T-helper 2 cell treated with Interferon-gamma antibody and Interleukin-4, amounts not matched to agents 5 μg/mL and 100 μg/mL, for 36 hours (primary cell): ENCODE measurements around the gene IFITM1.
"Not testable (repeated sequence)": the region's sequence is repeated elsewhere in the genome, so short reads cannot be mapped to it uniquely, and the experiment has no call there.

Experiments
- DNase-seq: peaks from one replicate; pipeline ENCODE4 v3.0.0; 2021; ENCODE audit warnings: low spot score
- H3K27ac Mint-ChIP-seq: one replicate; pipeline ENCODE4 v1.8.0; 2021; ENCODE audit warnings: mild to moderate bottlenecking, mixed read lengths
- H3K27me3 Mint-ChIP-seq: one replicate; pipeline ENCODE4 v1.8.0; 2021; ENCODE audit warnings: low read depth, mixed read lengths
- H3K36me3 Mint-ChIP-seq: one replicate; pipeline ENCODE4 v1.8.0; 2021; ENCODE audit warnings: low read depth, mixed read lengths
- H3K4me1 Mint-ChIP-seq: one replicate; pipeline ENCODE4 v1.8.0; 2021; ENCODE audit warnings: low read depth, mixed read lengths
- H3K4me3 Mint-ChIP-seq: one replicate; pipeline ENCODE4 v1.8.0; 2022; ENCODE audit warnings: mild to moderate bottlenecking, moderate library complexity, mixed read lengths
- H3K9me3 Mint-ChIP-seq: one replicate; pipeline ENCODE4 v1.8.0; 2021; ENCODE audit warnings: mixed read lengths

Gene IFITM1

DNA sequence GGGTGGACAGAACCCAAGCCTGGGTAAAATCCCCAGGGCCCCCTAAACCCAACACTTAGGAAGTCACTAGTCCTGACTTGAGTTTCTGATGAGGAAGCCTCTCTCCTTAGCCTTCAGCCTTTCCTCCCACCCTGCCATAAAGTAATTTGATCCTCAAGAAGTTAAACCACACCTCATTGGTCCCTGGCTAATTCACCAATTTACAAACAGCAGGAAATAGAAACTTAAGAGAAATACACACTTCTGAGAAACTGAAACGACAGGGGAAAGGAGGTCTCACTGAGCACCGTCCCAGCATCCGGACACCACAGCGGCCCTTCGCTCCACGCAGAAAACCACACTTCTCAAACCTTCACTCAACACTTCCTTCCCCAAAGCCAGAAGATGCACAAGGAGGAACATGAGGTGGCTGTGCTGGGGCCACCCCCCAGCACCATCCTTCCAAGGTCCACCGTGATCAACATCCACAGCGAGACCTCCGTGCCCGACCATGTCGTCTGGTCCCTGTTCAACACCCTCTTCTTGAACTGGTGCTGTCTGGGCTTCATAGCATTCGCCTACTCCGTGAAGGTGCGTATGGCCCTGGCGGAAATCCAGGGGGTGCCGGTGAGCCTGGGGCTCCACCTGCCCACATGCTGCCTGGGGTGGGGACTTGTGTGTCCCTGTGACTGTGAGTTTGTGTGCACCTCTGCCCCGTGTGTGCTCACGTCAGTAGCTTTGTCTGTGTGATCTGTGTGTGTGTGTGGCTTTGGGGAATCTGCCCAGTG, at the start of gene IFITM1:
Gene IFITM1 (plus strand): TSS at position 254 of the 767 bp plus-strand sequence. CDS start 131 bp downstream, at position 385.
- no peaks in the 10 kb centered on the region for H3K27me3 Mint-ChIP-seq
- no peaks in the 10 kb centered on the region for H3K9me3 Mint-ChIP-seq
- DNase-seq: peak; percentile 57
- H3K36me3 Mint-ChIP-seq: peaks cover 48% of the 10 kb centered on the region
- peaks cover 29% of the 10 kb centered on the region for H3K4me1 Mint-ChIP-seq
- peak within 1 kb of the TSS; percentile 96 for H3K4me3 Mint-ChIP-seq
- peak within 1 kb of the TSS; percentile 90 for H3K27ac Mint-ChIP-seq

DNA sequence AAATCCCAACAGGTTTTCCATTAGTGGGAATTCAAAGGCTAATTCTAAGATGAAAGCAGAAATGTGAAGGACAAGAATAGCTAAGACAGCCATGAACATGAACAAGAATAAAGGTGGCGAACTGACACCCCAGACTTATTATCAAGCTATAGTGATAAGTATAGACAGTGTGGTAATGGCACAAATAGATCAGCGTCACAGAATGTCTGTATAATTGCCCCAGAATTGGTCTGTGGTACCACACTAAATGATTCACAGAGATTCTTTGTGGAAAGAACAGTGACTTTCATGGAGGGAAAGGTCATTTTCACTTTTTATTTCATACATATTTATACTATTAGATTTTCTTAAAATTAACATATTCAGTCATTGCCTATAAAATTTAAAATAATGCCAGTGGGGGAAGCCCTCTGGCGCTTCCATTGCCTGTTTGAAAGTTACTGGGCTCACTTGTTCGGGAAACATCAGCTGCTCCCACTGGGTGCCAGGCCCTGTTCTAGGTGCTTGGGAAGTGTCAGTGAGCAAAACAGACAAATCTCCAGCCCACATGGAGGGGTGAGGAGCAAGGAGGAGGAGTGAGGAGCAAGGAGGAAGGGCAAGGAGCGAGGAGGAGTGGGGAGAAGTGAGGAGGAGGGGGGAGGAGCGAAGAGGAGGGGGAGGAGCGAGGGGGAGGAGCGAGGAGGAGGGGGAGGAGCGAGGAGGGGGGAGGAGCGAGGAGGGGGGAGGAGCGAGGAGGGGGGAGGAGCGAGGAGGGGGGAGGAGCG, 47.0 kb upstream of the IFITM1 start:
- Mint-ChIP-seq H3K36me3 (no peaks in the 10 kb centered on the region), H3K9me3 (no peaks in the 10 kb centered on the region), H3K4me3 (peak overlapping the region; percentile 79), H3K4me1 (peaks cover 28% of the 10 kb centered on the region), H3K27ac (peak overlapping the region; percentile 84), H3K27me3 (peaks cover 2% of the 10 kb centered on the region)
- DNase-seq: no peak

DNA sequence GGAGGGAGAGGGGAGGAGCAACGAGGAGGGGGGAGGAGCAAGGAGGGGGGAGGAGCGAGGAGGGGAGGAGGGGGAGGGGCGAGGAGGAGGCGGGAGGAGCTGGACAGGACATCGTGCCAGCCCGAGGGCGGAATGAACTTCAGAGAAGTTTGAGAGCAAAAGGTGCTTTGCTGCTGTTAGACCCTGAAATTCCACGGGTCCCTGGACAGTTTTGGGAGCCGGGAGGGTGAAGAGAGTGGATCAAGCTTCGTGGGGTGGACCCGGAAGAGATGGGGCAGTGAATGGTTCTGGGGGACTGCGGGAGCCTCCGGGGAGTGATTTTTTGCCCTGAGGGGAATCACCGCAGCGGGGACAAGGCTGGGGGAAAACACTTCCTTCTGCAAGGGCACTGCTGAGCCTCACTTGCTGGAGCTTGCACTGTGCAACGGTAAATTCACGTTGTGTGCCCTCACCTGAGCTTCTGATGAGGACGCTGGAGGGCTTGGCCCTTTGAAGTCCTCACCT, 46.3 kb upstream of the IFITM1 start:
- peak overlapping the region; percentile 93 for H3K4me3 Mint-ChIP-seq
- H3K36me3 Mint-ChIP-seq: no peaks in the 10 kb centered on the region
- H3K4me1 Mint-ChIP-seq: peaks cover 28% of the 10 kb centered on the region
- H3K27me3 Mint-ChIP-seq: peaks cover 4% of the 10 kb centered on the region
- H3K9me3 Mint-ChIP-seq: no peaks in the 10 kb centered on the region
- DNase-seq: peak; percentile 52
- H3K27ac Mint-ChIP-seq: peak overlapping the region; percentile 96

DNA sequence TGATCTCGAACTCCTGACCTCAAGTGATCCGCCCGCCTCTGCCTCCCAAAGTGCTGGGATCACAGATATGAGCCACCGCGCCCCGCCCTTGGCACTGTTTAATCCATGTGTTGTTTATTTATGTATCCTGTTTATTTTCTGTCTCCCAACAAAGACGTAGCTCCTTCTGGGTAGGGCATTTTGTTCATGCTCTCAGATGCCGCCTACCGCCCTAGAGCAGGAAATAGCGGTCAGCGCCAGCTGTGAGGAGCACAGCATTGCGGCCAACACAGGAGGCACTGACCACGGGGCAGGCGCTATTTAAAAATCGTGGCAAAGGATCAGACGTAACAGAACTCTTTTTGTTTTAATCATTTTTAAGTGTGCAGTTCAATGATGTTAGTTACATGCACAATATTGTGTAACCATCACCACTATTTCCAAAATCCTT, 45.1 kb upstream of the IFITM1 start:
- DNase-seq: peak; percentile 69
- not testable (repeated sequence) for H3K36me3 Mint-ChIP-seq, H3K9me3 Mint-ChIP-seq
- peaks cover 12% of the 10 kb centered on the region for H3K27me3 Mint-ChIP-seq
- peak overlapping the region; percentile 96 for H3K27ac Mint-ChIP-seq
- peak overlapping the region; percentile 93 for H3K4me3 Mint-ChIP-seq
- H3K4me1 Mint-ChIP-seq: peaks cover 28% of the 10 kb centered on the region

DNA sequence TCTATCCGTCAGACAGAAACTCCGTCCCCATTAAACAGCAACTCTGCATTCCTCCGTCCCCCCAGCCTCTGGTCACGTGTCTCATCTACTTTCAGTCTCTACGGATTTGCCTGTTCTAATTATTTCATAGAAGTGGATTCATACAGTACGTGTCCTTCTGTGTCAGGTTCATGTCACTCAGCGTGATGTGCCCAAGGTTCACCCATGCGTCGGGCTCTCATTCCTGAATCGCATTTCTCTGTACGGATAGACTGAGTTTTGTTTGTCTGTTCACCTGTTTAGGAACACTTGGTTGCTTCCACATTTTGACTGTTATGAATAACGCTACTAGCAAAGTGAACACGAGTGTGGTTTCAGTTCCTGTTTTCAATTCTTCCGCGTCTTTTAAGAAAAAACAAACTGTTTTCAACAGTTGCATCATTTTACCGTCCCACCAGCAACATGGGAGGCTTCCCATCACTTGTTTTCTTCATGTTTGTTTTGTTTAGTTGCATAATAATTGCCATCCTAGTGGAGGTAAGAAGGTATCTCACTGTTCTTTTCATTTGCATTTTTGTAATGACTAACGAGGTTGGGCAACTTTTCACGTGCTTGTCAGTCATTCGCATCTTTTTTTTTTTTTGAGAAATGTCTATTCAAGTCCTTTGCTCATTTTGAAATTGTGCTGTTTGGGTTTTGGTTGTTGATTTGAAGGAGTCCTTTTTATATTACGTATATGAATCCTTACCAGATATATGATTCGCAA, 44.5 kb upstream of the IFITM1 start:
- H3K27me3 Mint-ChIP-seq: peaks cover 12% of the 10 kb centered on the region
- H3K9me3 Mint-ChIP-seq: no peaks in the 10 kb centered on the region
- H3K4me3 Mint-ChIP-seq: peak overlapping the region; percentile 93
- peak; percentile 62 for DNase-seq
- no peaks in the 10 kb centered on the region for H3K36me3 Mint-ChIP-seq
- peak overlapping the region; percentile 96 for H3K27ac Mint-ChIP-seq
- H3K4me1 Mint-ChIP-seq: peaks cover 28% of the 10 kb centered on the region

DNA sequence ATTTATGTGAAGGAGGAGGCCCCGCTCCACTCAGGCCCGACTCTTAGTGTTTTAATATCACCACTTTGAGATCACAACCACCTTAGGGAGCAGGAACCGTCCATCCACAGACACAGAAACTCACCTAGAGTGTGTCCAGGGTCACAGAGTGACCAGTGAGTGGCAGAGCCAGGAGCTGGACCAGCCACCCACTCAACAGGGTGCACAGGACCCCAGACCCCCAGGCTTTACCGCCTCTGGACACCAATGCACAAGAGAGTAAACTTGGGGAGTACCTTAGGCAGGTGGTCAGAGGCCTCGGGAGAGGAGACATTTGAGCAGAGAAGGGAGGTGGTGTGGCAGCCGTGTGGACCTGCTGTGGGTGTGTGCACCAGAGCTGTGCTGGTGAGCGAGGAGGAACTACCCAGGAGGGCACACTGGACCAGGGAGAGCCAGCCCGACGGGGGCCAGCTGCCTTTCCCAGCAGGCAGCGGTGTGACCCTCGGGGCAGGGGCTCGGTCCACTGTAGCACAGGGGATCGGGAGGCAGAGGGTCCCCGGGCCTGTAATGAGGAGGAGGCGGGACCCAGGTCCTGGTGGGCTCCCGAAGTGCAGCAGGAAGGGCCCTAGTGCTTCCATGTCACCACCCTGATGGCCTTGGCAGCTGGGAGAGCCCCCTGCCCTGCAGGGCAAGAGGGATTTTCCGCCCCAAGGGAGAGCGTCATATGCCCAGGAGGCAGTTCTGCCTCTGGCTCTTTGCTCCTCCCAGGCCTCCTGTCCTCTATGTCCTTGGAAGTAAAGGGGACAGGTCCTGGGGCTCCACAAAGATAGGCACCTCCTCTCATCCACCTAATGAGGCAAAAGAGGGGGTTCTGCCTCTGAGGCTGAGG, 43.2 kb upstream of the IFITM1 start:
- Mint-ChIP-seq H3K27ac (peak overlapping the region; percentile 52), H3K4me1 (peaks cover 28% of the 10 kb centered on the region)

DNA sequence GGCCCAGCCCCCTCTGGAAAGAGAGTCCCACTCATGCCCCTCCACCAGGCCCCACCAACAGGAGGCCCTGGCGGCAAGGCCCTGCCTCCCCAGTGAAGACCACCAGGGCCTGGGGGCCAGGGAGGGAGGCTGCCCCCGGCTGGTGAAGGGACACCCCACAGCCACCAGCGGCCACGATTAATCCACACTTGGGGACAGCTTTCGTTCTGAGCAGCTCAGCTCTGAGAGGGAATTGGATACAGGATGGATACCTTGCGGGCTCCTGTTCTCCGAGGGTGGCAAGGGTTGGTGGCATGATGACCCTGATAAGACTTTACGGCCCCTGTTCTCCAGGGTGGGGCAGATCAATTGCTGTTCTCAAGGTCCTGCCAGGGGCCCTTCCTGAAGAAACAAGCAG, 42.5 kb upstream of the IFITM1 start:
- Mint-ChIP-seq H3K9me3 (peaks cover 5% of the 10 kb centered on the region), H3K27ac (no peak overlapping the region)

More for the DNA sequence above, 43.2 kb upstream of the IFITM1 start:
- H3K36me3 Mint-ChIP-seq: no peaks in the 10 kb centered on the region
- peaks cover 19% of the 10 kb centered on the region for H3K27me3 Mint-ChIP-seq
- H3K9me3 Mint-ChIP-seq: no peaks in the 10 kb centered on the region
- H3K4me3 Mint-ChIP-seq: no peak overlapping the region
- DNase-seq: no peak

DNA sequence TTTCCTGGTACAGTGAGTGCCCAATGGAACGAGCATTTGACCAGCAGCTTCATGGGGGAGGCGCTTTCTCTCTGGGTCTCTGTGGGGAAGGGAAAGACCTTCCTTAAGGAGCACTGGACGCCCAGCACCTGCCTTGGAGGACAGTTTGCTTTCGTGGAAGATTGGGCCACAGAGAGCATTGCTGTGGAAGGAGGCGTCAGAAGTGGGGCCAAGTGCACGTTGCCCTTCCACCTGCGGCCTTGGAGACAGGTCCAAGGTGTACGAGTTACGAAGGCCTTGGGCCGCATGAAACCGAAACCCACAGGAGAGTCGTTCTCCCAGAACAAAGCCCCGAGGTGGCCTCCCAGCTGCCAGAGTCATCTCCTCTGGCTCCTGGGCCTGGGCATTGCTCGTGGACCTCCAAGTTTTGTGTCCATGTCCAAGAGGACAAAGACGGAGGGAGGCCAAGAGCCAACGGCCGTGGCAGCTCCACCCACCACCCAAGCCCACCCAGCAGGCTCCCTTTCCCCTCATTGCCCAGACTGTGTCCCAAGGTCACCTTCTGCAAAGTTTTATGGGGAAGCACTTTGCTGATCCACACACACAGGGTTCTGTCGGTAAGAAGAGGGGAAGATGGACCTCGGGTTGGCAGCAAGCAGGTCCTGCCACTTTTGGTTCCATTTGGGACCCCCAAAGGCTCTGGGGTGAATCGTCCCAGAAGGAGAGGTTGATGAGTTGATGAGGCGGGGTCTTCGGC, 41.5 kb upstream of the IFITM1 start:
- DNase-seq: no peak
- H3K4me3 Mint-ChIP-seq: no peak overlapping the region
- H3K27me3 Mint-ChIP-seq: peaks cover 31% of the 10 kb centered on the region
- H3K27ac Mint-ChIP-seq: peak overlapping the region; percentile 67
- peaks cover 11% of the 10 kb centered on the region for H3K9me3 Mint-ChIP-seq
- peaks cover 33% of the 10 kb centered on the region for H3K4me1 Mint-ChIP-seq
- peaks cover 12% of the 10 kb centered on the region for H3K36me3 Mint-ChIP-seq

More for the DNA sequence above, 42.5 kb upstream of the IFITM1 start:
- H3K4me3 Mint-ChIP-seq: no peak overlapping the region
- no peak for DNase-seq
- peaks cover 24% of the 10 kb centered on the region for H3K27me3 Mint-ChIP-seq
- peaks cover 5% of the 10 kb centered on the region for H3K36me3 Mint-ChIP-seq
- peaks cover 32% of the 10 kb centered on the region for H3K4me1 Mint-ChIP-seq

DNA sequence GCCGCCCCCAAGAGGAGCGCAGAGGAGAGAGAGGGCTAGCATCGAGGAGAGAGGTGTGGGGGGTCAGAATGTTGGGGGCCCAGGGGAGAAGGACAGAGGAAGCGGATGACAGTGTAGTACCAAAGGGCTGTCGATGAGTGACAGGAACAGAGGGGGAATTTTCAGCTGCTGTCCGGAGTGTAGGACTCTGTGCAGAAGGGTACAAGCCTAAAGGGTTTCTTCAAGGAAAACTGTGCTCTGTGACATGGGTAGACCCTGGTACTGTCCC, 41.0 kb upstream of the IFITM1 start:
- H3K36me3 Mint-ChIP-seq: peaks cover 15% of the 10 kb centered on the region

DNA sequence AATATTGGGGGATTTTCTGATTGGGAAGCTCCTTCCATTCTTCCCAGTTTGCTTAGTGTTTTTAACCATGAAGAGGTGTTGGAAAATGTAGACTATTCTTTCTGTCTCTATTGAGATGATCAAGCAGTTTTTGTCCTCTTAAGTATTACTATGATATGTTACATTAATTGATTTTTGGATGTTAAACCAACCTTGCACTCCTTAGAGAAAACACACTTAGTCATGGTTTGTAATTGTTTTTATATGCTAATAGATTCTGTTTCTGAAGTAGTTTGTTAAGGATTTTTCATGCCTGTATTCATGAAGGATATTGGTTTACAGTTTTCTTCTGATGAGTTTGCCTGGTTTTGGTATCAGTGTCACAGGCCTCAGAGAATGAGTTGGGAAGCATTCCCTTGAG, 37.6 kb upstream of the IFITM1 start:
- H3K27me3 Mint-ChIP-seq: peaks cover 55% of the 10 kb centered on the region
- no peak overlapping the region for H3K27ac Mint-ChIP-seq
- no peak for DNase-seq
- peaks cover 17% of the 10 kb centered on the region for H3K36me3 Mint-ChIP-seq
- peaks cover 27% of the 10 kb centered on the region for H3K4me1 Mint-ChIP-seq
- no peak overlapping the region for H3K4me3 Mint-ChIP-seq
- H3K9me3 Mint-ChIP-seq: peaks cover 11% of the 10 kb centered on the region

More for the DNA sequence above, 41.0 kb upstream of the IFITM1 start:
- H3K4me1 Mint-ChIP-seq: peaks cover 36% of the 10 kb centered on the region
- peaks cover 35% of the 10 kb centered on the region for H3K27me3 Mint-ChIP-seq
- no peak for DNase-seq
- H3K27ac Mint-ChIP-seq: no peak overlapping the region
- no peak overlapping the region for H3K4me3 Mint-ChIP-seq
- peaks cover 11% of the 10 kb centered on the region for H3K9me3 Mint-ChIP-seq

DNA sequence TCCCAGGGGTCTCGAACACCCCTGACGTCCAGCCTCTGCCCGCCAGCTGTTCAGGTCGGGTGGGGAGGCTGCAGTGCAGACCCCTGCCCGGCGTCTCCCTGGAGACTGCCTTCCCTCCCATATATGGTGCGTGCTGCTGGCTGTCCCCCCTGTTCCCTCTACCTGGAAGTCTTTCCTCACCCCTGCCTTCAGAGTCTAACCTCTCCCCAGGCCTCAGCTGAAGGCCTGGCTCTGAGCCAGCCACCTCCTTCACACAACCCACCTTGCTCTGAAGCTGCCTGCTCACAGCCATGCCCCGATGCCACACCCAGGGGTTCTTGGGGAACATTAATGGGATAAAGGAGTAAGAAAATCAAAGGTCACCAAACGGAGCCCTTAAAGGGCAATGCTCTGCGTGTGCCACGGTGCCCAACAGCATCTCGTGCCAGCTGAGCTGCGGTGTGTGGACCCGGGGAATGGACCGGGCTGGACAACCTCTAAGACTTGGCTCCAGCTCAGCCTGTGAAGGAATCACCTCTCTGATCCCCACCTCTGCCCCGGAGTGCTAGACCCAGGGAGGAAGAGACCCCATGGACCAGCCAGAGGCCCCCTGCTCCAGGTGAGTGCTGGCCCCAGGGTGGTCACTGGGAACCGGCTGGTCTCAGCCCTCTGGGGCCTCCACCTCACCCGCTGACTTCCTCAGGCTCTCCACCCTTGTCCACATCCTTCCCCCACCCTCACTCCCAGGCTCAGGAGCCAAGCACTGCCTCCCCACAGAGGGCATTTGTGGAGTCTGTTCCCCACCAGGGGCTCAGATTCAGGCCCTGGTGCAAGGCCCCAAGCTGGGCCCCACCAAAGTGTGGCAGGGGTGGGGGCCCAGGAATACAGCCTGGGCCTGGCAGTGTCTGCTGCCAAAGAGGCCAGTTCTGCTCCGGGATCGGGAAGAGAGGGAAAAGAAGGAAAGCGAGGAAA, 35.6 kb upstream of the IFITM1 start, which contains the start of gene NLRP6:
Gene NLRP6 (plus strand): TSS at position 407 of the 951 bp plus-strand sequence. CDS start 163 bp downstream, at position 570.
- peaks cover 39% of the 10 kb centered on the region for H3K4me1 Mint-ChIP-seq
- H3K9me3 Mint-ChIP-seq: peaks cover 11% of the 10 kb centered on the region
- peaks cover 64% of the 10 kb centered on the region for H3K27me3 Mint-ChIP-seq
- H3K4me3 Mint-ChIP-seq: peak within 1 kb of the TSS; percentile 80
- H3K36me3 Mint-ChIP-seq: peaks cover 29% of the 10 kb centered on the region
- peak within 1 kb of the TSS; percentile 74 for H3K27ac Mint-ChIP-seq
- DNase-seq: no peak
